ENCODE measurements around the gene LHCGR.

The LHCGR gene

GRCh38 chr2:48755473-48755872 is at the start of gene LHCGR:
TSS of gene LHCGR (minus strand) at chr2:48755724. CDS start at chr2:48755671, 53 bp downstream.
- no peak for DNase-seq

- no peak for DNase-seq
Measured at GRCh38 chr2:48799601-48800000, 44.1 kb upstream of the LHCGR start.

- DNase-seq = no peak
Measured at GRCh38 chr2:48795065-48795464, 39.5 kb upstream of the LHCGR start.

GRCh38 chr2:48793671-48794070 is 38.1 kb upstream of the LHCGR start:
- DNase-seq = no peak

GRCh38 chr2:48792030-48792429 is 36.5 kb upstream of the LHCGR start:
- DNase-seq = no peak

GRCh38 chr2:48790407-48791170 is 35.1 kb upstream of the LHCGR start:
- DNase-seq = no peak

GRCh38 chr2:48787580-48787979 is 32.1 kb upstream of the LHCGR start:
- no peak for DNase-seq

- DNase-seq = no peak
Measured at GRCh38 chr2:48781366-48781765, 25.8 kb upstream of the LHCGR start.

GRCh38 chr2:48779019-48779716 is 23.6 kb upstream of the LHCGR start:
- DNase-seq = no peak

- DNase-seq = no peak
Measured at GRCh38 chr2:48774251-48774650, 18.7 kb upstream of the LHCGR start.

- DNase-seq = no peak
Measured at GRCh38 chr2:48771241-48772014, 15.9 kb upstream of the LHCGR start.

- DNase-seq = no peak
Measured at GRCh38 chr2:48770181-48770580, 14.7 kb upstream of the LHCGR start.

- DNase-seq = no peak
Measured at GRCh38 chr2:48768669-48769068, 13.1 kb upstream of the LHCGR start.

GRCh38 chr2:48767330-48767729 is 11.8 kb upstream of the LHCGR start:
- DNase-seq = no peak

GRCh38 chr2:48760826-48761225 is 5.3 kb upstream of the LHCGR start:
- DNase-seq = no peak

GRCh38 chr2:48759682-48760081 is 4.2 kb upstream of the LHCGR start:
- no peak for DNase-seq

- no peak for DNase-seq
Measured at GRCh38 chr2:48756289-48756688, 765 bp upstream of the LHCGR start.

GRCh38 chr2:48754874-48755273 is 650 bp downstream of the LHCGR start:
- no peak for DNase-seq

- DNase-seq = no peak
Measured at GRCh38 chr2:48753228-48753627, 2.3 kb downstream of the LHCGR start.

- no peak for DNase-seq
Measured at GRCh38 chr2:48750128-48750739, 5.3 kb downstream of the LHCGR start.

GRCh38 chr2:48749291-48750127 is 6.0 kb downstream of the LHCGR start:
- no peak for DNase-seq

GRCh38 chr2:48747319-48747718 is 8.2 kb downstream of the LHCGR start:
- DNase-seq = no peak

Measured in activated CD8-positive, alpha-beta memory T cell treated with anti-CD3 and anti-CD28 coated beads for 24 hours (primary cell).